DLD1 (cell line): ENCODE results near the gene PRRC2B.
"Not testable (repeated sequence)": the region's sequence is repeated elsewhere in the genome, so short reads cannot be mapped to it uniquely, and the experiment has no call there.

Experiments used
- in situ Hi-C: cut with HindIII; loops from 2 replicates; pipeline ENCODE4 v1.10.0; 2017; ENCODE audit warnings: low sequenced_read_pairs

The PRRC2B gene

DNA sequence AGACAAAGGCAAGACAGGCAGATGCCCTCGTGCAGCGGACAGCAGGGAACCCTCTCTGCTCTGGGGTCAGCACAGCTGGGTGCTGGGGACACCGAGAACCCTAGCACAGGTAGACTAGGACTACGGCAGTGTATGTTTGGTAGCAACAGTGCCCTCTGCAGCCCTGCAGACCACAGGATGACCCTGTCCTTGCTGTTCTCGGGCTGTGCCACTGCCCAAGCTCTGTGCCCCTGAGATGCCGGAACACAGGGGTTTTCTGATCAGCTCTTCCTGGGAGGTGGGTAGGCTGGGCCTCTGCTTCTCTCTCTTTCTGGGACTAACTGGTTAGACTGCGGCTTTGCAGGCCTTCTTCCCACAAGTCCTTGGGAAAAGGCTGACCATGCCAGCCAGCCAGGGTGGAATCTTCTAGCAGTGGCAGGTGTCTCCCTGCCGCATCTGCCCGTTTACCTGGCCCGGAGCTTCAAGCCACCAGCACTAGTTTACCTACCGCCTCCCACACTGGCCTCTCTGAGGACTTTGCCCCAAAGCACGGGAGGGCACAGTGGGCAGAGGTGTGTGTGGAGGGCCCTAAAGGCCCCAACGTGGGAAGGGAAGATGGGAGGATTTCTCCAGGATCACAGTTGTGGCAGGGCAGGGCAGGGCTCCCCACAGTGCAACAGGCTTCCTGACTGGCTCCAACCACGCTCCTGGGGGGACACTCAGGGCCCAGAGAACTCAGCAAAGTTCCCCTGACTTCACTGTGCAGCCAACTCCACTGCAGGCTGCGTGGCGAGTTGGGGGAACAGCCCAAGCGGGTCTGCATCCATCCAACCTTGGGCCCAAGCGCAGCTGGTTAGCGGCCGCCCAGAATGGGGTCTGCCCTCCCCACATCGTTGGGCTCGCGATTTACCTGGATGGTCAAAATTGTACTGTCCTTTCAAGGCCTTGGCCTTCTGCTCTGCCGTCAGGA is 136.0 kb downstream of the PRRC2B start:
- in situ Hi-C loops: no loop called here

DNA sequence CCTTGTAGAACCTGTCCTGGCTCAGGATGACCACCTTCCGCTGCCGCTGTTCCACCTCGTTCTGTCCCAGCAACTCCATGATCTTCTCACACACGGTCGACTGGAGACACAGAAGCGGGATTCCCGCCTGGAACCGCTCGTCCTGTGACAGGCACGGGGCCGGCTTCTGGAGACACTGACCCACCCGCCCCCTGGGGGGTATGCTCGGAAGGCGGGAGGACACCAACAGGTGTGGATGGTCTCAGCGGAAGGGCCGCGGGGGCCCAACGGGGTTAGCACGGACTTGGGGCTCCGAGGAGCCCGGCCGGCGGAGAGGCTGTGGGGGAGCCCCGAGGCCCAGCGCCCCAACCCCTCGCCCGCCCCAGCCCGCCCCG is 136.6 kb downstream of the PRRC2B start:
- in situ Hi-C loops: no loop called here

DNA sequence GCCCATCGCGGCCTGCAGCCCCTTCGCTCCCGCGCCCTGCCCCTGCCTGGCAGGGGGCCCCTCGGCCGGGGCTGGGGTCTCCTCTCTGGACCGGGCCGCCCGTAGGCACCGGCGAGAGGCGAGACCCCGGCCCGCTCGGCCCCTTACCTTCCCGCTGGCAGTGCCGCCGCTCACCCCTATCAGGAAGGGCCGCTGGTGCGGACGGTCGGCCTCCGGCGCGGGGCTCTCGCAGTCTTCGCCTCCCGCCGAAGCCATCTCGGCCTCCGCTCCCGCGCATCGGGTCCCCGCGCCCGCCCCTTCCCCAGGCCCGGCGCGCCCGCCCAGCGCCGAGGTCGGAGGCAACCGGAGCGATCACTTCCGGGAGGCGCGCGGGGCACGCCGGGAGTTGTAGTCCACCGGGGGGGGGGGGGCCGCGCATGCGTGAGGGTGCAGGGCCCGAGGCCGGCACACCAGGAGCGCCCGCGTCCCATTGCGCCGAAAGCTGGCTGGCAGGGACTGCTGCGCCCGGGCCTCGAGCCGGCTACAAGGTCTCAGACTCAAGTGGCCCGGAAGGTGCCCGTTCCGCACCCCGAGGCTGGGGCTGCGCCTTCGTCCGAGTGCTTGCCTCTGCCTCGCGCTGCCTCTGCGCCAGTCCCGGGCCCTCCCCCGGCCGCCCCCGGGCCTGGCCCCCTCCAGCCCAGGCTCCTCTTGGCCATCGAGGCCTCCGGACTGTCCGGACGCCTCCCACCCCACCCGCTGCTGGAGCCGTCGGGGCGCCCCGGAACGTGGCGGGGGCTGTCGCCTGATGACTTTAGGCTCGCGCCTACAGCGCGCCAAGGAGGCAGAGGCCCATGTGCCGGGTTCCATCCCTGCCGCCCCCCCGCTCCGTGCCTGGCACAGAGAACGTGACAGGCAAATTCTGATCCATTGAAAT is 137.3 kb downstream of the PRRC2B start, which contains the start of gene UCK1:
TSS of gene UCK1 (minus strand) at position 344 of the 913 bp plus-strand sequence. CDS start at position 255, 89 bp downstream.
- in situ Hi-C loops: no loop called here

- in situ Hi-C loops: no loop called here
These were observed 140.9 kb downstream of the PRRC2B start for GRCh38 chr9:131534721-131535237.

DNA sequence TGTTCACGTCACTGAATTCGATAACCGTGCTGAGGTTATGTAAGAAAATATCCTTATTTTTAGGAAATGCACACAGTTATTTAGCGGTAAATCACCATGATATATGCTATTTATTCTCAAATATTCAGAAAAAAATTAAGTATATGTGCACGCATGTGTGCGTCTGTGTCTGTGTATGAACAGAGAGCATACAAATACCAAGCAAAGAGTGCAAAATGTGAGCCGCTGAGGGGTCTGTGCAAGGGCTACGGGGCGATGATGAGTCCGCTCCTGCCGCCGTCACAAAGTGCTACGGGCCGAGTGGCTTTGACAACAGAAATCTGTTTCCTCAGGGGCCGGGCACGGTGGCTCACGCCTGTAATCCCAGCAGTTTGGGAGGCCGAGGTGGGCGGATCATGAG is 144.1 kb downstream of the PRRC2B start:
- in situ Hi-C loops: no loop called here

- in situ Hi-C loops: no loop called here
These were observed 145.5 kb downstream of the PRRC2B start for GRCh38 chr9:131539223-131539923.

GRCh38 chr9:131543141-131543540 is 149.3 kb downstream of the PRRC2B start:
- in situ Hi-C loops: no loop called here

GRCh38 chr9:131545003-131545785 is 151.3 kb downstream of the PRRC2B start, which contains the start of gene PRRT1B:
Gene PRRT1B (plus strand): TSS chr9:131545523. CDS start chr9:131545616, 93 bp downstream.
- in situ Hi-C loops: no loop called here

DNA sequence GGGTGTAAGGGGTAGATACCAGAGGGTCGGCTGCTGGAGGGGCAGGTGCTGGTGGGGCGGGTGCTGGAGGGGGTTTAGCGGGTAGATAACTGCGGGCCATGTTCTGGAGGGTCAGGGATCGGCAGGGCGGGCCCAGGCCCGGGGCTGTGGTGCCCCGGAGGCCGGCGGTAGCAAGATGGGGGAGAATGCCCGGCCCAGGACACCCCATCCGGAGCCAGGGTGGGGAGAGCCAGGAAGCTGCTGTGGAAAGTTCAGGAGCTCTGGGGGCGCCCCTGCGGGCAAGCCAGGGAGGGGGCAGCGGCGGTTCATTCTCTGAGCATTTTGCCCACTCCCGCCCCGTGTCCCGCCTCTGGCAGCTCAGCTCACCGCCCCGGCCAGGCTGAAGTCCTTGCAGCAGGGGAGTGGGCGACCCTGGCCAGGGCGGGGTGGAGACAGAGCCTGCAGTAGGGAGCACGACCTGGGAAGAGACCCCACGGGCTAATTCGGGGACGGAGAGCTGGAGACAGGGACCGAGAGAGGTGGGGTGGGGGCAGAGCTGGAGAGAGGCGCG is 152.0 kb downstream of the PRRC2B start:
- in situ Hi-C loops: no loop called here

- in situ Hi-C loops: no loop called here
These were observed 152.6 kb downstream of the PRRC2B start for GRCh38 chr9:131546336-131547084.

DNA sequence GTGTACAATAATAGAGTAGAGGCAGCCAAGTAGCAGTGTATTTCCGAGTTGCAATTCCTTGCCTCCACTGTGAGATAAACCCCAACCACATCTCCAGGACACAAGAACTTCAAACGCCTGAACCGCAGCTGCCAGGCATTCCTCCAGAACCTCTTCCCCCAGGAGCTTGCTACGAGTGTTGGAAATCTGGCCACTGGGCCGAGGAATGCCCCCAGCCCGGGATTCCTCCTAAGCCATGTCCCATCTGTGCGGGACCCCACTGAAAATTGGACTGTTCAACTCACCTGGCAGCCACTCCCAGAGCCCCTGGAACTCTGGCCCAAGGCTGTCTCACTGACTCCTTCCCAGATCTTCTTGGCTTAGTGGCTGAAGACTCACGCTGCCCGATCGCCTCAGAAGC is 155.3 kb downstream of the PRRC2B start:
- in situ Hi-C loops: not testable (repeated sequence)
